MM.1S (cell line): Measurements from ENCODE around the gene CAPN10.

Experiments
- EZH2phosphoT487 ChIP-seq: fragments of 300-600 bp; sonication (generic); IDR thresholded peaks from 2 replicates; pipeline ENCODE4 v1.6.1; 2018; ENCODE audit warnings: antibody characterized with exemption, low read length
- TF ChIP-seq, protein P1 (sequence below): fragments of 300-600 bp; sonication (generic); IDR thresholded peaks from 2 replicates; pipeline ENCODE4 v1.5.1; 2016; ENCODE audit warnings: antibody characterized with exemption, low read length, mixed read lengths

DNA sequence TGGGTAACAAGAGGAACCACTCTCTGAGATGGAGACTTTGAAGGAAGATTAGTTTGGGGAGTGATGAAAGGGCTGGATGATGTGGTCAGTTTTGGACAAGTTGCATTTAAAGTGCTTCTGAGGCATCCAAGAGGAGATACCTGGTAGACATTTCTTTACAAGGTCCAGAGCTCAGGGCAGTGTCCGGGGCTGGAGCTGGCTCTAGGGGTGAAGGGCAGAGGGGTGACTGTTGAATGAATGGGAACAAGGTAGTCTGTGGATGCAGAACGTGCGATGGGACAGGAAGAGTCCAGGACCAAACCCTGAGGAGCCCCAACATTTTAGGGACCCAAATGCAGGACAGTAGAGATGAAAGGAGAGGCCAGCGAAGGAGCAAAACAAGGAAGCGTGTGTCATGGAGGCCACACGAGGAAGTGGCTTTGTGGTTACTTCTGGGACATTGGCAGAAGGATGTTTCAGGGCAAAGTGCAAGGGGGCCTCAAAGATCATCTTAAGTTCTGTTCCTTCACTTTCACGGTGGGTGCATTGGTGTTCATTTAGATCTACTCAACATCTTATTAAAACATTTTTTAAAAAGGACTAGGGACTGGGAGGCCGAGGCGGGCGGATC lies 25.2 kb downstream of the CAPN10 start:
- TF ChIP-seq, protein P1, sequence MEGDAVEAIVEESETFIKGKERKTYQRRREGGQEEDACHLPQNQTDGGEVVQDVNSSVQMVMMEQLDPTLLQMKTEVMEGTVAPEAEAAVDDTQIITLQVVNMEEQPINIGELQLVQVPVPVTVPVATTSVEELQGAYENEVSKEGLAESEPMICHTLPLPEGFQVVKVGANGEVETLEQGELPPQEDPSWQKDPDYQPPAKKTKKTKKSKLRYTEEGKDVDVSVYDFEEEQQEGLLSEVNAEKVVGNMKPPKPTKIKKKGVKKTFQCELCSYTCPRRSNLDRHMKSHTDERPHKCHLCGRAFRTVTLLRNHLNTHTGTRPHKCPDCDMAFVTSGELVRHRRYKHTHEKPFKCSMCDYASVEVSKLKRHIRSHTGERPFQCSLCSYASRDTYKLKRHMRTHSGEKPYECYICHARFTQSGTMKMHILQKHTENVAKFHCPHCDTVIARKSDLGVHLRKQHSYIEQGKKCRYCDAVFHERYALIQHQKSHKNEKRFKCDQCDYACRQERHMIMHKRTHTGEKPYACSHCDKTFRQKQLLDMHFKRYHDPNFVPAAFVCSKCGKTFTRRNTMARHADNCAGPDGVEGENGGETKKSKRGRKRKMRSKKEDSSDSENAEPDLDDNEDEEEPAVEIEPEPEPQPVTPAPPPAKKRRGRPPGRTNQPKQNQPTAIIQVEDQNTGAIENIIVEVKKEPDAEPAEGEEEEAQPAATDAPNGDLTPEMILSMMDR, result no peak
- no peak for TF ChIP-seq EZH2phosphoT487
